Activated CD4-positive, alpha-beta T cell treated with anti-CD3 and anti-CD28 coated beads for 4 hours (primary cell): ENCODE data around the gene IGFBP7.

Experiments
- DNase-seq, 2 donors: peaks; one replicate each; pipeline ENCODE4 v3.0.0-alpha.2; 2020

The IGFBP7 gene

DNA sequence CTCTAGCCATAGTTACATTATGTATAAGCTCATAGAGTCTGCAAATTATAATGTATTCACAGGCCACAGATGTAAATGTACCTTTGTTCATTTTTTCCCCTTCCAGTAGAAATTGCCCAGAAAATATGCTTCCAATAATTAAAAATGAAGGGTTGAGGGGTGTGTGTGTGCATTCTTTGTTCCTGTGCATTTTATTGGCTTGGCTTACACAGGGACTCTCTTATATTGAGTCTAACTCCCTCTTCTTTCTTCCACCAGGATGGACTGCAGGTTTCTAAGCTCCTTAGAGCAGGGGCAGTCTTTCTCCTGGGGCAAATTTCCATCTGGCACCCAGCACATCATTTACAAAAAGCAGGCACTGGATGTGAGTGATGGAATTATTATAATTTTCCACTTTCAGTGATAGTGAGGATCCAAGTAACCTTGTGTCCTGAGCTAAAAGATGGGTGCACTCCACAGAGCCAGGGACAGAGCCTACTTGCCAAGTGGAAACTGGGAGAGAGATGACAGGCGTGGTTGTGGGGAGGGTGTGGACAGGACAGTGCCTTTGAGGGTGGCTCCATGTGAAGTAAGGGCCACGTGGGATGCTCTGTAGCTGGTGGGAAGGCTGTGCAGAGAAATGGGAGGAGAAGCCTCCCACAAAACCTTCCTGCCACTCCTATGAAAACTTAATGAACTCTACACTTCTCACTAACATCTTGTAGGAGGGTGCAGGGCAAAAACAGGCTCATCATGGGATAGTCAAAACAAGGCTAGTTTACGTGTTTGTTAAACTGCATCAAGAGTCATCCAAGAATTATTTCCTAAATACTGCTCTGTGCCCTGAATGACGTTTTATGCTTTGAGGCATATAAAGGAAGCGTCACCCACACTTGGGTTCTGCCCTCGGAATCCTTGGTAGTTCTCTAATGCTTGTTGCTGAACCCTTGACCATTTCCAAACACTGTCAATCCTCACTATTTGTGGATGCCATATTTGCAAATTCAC is 16.0 kb downstream of the IGFBP7 start:
- no peak for DNase-seq

DNA sequence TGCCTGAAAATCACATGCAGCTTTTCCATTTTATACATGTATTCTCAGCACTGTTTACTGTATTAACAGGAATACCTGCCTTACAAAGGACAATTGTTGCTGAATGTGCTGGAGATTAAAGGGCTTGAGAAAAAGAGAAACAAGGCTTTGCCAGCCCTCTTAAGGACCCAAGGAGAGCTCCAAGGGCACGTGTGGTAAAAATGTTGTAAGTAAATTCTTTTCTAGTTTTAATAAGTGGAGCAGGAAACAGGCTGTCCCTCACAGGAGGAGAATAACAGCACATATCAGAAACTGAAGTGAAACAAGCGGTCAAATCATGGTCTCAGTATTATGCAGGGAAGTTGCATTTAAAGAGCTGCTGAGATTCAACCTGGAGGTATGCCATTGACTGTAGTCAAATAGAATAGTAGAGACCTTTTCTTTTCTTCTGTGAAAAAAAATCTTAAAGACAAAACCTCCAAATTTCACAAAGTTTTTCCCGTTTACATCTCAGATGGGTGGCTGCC is 18.5 kb downstream of the IGFBP7 start:
- no peak for DNase-seq

- no peak for DNase-seq
These were observed 20.1 kb downstream of the IGFBP7 start for GRCh38 chr4:57090079-57090478.

GRCh38 chr4:57089549-57089948 is 20.6 kb downstream of the IGFBP7 start:
- no peak for DNase-seq

DNA sequence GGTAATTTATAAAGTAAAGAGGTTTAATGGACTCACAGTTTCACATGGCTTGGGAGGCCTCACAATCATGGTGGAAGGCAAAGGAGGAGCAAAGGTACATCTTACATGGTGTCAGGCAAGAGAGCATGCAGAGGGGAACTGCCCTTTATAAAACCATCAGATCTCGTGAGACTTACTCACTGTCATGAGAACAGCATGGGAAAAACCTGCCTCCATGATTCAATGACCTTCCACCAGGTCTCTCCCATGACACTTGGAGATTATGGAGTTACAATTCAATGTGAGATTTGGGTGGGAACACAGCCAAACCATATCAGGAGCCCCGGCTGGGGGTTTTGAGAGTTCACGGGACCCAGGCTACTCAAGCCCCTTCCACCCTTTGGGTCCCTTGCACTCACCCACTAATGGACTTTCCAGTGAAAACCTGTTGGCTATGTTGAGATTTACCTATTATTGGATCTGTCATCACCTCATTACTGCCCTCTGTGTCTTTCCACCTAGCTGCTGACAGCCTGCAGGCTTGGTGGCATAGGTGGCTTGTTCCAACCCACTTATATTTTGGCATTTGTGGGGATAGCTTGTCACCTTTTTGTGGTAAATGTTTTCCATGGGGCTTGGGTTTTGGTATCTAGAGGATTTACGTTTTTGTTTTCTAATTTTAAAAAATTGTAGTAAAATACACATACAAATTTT is 24.0 kb downstream of the IGFBP7 start:
- no peak for DNase-seq

GRCh38 chr4:57085278-57085677 is 24.9 kb downstream of the IGFBP7 start:
- no peak for DNase-seq

DNA sequence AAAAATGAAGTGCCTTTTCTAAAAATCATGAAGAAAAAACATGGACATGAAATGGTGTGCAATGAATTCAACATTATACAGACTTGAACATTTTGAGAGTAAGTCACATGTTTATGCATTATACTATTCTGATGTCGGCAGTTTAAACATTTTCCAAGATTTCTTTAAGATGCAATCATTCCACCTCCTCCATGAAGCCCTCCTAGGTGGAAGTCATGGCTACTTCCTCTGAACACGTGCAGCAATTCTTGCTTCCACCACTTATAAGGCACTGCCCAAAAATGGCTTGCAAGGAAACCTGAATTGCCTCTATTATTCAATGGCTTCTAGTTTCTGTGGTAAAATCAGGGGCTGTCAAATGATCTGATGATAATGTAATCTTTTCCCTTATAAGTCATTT is 25.8 kb downstream of the IGFBP7 start:
- no peak for DNase-seq

- no peak for DNase-seq
These were observed 27.1 kb downstream of the IGFBP7 start for GRCh38 chr4:57083090-57083489.

DNA sequence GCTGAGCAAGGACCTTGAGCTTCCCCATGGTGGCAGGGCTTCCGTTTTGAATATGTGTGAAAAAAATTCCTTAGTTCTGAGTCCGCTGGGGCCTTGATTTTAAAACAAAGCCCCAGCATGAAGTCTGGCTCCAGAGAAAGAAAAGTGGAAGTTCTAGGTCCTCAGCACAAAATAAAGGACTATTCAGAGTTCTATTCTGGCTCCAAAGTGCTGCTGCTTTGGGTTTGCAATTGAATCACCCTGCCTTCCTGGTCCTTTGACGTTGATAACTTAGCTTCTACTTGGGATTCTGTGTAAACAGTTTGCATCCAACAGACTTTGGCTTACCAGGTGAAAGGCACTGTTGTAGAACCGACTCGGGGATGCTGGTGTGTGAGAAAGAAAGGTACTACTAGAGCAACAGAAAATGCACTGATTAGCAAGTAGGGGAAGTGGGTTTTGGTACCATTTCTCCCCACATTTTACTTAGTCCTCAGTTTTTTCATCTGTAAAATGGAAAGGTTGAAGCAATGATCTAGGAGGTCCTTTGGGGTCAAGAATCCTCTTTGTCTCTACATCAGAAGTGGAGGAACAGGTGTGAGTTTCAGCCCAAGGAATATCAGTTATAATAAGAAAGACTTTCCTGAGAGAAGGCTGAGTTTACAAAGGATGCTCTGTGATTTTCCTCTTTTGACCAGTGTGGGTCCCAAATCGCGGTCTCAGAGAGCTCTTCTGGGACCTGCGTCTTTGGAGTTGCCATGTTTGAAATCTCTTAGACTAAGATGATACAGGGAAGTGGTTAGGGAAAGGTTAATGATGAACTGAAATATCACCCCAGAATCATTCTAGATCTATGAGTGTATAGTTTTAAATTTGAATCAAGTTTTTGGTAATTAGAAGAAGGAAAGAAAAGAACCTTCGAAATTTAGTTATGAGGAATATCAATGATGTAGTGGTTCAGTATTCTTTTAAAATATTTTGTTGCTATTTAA is 28.2 kb downstream of the IGFBP7 start:
- no peak for DNase-seq

GRCh38 chr4:57080781-57081650 is 29.2 kb downstream of the IGFBP7 start:
- no peak for DNase-seq

- DNase-seq: no peak
These were observed 31.3 kb downstream of the IGFBP7 start for GRCh38 chr4:57078685-57079521.

DNA sequence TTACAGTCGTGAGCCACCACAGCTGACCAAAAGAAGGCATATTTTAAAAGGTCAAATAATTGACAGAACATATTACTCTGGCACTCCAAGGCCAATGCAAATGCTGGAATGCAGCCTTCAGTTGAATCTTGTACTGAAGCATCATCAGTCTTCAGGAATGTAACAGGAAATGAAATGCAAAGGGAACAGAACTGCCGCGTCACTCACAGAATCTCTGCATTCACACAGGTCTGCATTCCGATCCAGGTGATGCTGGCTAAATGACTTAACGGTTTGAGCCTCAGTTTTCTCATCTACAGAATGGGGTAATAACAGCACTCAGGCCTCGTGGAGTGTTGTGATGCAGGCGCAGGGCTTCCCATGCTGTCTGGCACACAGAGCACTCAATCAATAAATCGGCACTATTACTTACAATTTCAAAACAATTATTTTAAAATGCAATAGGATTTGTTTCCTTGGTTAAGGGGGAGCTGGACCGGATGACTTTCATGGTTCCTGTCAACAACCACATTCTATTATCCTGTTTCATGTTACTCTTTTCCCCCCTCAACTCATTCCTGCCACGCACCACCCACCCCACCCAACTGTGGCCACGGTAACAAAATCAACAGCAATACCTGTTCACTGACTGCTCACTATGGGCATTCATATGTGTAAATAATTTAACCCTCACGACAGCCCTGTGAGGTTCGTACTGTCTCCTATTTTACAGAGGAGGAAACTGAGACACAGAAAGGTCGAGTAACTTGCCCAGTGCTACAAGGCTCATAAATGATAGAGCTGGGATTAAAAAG is 32.4 kb downstream of the IGFBP7 start:
- no peak for DNase-seq

GRCh38 chr4:57076646-57077045 is 33.5 kb downstream of the IGFBP7 start:
- no peak for DNase-seq

- DNase-seq: no peak
These were observed 34.8 kb downstream of the IGFBP7 start for GRCh38 chr4:57075367-57075766.

GRCh38 chr4:57074744-57075143 is 35.4 kb downstream of the IGFBP7 start:
- DNase-seq: no peak

DNA sequence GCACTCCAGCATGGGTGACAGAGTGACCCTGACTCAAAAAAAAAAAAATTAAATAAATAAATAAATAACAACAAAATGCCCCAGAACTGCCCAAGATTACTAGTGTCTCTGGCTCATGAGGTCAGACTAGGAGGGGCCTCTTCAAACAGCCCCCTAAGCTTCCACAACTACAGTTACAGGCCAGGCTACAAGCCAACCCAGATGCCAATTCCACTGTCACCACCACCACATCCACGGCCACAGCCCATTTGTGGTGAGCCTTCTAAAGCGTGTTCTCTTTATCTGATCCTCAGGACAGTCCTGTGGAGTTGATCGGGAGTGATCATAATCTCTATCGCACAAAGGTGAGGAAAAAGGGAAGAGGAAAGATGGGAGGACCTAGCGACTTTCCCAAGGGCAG is 36.6 kb downstream of the IGFBP7 start:
- DNase-seq: no peak

DNA sequence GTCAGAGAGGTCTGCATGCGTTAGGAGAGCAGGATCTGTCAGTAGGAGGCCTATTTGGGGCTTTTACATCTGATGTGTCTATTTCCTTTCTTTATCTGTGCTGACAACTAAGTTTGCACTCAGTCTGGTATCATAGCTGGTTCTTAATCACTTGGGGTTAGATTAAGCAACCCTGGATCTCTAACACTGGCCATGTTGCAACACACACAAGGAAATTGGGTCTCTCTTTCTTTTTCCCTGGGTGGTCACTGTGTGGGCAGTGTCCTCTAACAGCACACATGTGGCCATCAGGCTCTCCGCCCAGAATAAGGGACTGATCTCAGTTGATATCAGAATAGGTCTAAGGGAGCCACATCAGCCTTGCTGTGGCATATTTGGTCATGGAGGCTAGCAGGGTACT is 38.9 kb downstream of the IGFBP7 start:
- DNase-seq: no peak

GRCh38 chr4:57070461-57070860 is 39.7 kb downstream of the IGFBP7 start:
- DNase-seq: no peak

DNA sequence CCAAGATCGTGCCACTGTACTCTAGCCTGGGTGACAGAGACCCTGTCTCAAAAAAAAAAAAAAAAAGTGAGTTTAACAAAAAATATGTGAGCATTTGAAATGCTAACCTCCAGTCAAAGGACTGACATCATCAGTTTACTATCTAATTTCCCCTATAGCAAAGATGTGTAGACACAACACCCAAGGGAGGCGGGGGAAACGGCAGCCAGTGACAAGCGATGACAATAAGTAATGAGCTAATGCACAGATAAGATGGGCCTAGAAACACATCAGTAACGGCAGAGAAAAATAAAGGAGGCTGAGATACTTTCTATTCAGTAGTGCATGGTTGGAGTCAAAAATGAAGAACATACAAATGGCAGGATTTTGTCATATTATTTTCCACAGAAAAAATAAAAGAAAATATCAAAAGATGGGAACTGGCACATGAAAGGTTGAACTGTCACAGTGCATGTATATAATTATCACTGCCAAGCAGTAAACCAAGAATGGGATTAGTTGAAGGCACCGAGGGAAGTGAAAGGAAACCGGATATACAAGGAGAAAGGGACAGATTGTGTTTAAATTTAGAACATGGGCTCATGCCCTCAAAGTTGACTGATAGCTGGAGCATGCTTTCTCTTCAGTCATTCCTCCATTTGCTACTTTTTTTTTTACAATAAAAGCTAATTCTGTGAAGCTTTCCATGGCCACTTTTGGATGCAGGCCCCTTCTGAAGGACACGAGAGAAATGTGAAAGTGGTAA is 41.8 kb downstream of the IGFBP7 start:
- no peak for DNase-seq
